B cell (primary cell): ENCODE results near the gene EIF1B. TPM values are rescaled to one million over a fixed set of nuclear protein-coding genes. Genes with fewer than 3 reads are reported as not detected.

Experiments
- ATAC-seq: fragments of 200-7000 bp; cut with Tn5 transposase; one replicate; pipeline ENCODE4 v1.10.0; 2021; ENCODE audit warnings: low read depth, mild to moderate bottlenecking, moderate number of reproducible peaks, moderate library complexity
- CTCF ChIA-PET: fragments of 350-600 bp; sonication (Branson Sonifier 250); formaldehyde crosslinking; loops from one replicate; lab custom pipeline; 2021; ENCODE audit warnings: antibody characterized with exemption, inconsistent platforms; lab: Charles Lee
- POLR2A ChIA-PET: fragments of 350-600 bp; sonication (Branson Sonifier 250); formaldehyde crosslinking; loops from one replicate; lab custom pipeline; 2021; ENCODE audit warnings: antibody characterized with exemption; lab: Charles Lee
- DNase-seq: peaks from one replicate; pipeline ENCODE4 v3.0.0; 2013
- H2AFZ ChIP-seq: 2 replicates; pipeline ENCODE4 v1.6.1; 2012; ENCODE audit warnings: mild to moderate bottlenecking, low read depth, low read length; ENCODE audit not compliant: insufficient read depth, poor library complexity, severe bottlenecking
- H3K27ac ChIP-seq, 2 donors: 1 replicate in 1 of 2; 2 replicates in 1 of 2; pipeline ENCODE4 v1.5.1; 2012 to 2013; ENCODE audit warnings: low read length in 2 of 2, mild to moderate bottlenecking in 2 of 2, moderate library complexity in 1 of 2
- H3K27me3 ChIP-seq, 4 experiments: fragments of 200-600 bp in 1 of 4; sonication (generic) in 1 of 4; replicated peaks in 1 of 4; 1 replicate in 2 of 4; 2 replicates in 2 of 4; pipeline versions ENCODE4 v1.6.1 to v1.7.0; 2013 to 2016; ENCODE audit warnings: low read length in 3 of 4, mild to moderate bottlenecking in 2 of 4, mixed read lengths in 1 of 4, moderate library complexity in 1 of 4; ENCODE audit not compliant: insufficient read depth in 4 of 4, control insufficient read depth in 3 of 4; ENCODE audit errors: control extremely low read depth in 1 of 4
- H3K36me3 ChIP-seq, 2 experiments: replicated peaks in 1 of 2; 1 replicate in 1 of 2; 2 replicates in 1 of 2; pipeline versions ENCODE4 v1.6.1 to v1.7.1; 2013; ENCODE audit warnings: low read length in 1 of 2; ENCODE audit not compliant: insufficient read depth in 2 of 2, control insufficient read depth in 1 of 2; ENCODE audit errors: control extremely low read depth in 1 of 2, extremely low read depth in 1 of 2
- H3K4me1 ChIP-seq, 2 donors: fragments of 200-600 bp in 1 of 2; sonication (generic) in 1 of 2; 1 replicate in 1 of 2; 2 replicates in 1 of 2; pipeline versions ENCODE4 v1.5.1 to v1.6.1; 2013 to 2017; ENCODE audit warnings: low read length in 2 of 2; ENCODE audit not compliant: control insufficient read depth in 2 of 2, insufficient read depth in 2 of 2
- H3K4me2 ChIP-seq: replicated peaks from 2 replicates; pipeline ENCODE3; 2012; ENCODE audit warnings: mild to moderate bottlenecking, low read depth, low read length; ENCODE audit not compliant: poor library complexity, severe bottlenecking
- H3K4me3 ChIP-seq, 5 experiments: fragments of 200-600 bp in 1 of 5; sonication (generic) in 1 of 5; 1 replicate in 3 of 5; 2 replicates in 2 of 5; pipeline versions ENCODE4 v1.5.1 to v1.7.0; 2011 to 2016; ENCODE audit warnings: low read length in 4 of 5, mild to moderate bottlenecking in 4 of 5, low read depth in 2 of 5, control low read depth in 1 of 5, moderate library complexity in 1 of 5; ENCODE audit not compliant: insufficient read depth in 1 of 5; ENCODE audit errors: control extremely low read depth in 1 of 5, extremely low read depth in 1 of 5
- H3K79me2 ChIP-seq: fragments of 200-600 bp; sonication (generic); one replicate; pipeline ENCODE4 v1.6.0; 2016; ENCODE audit warnings: low read length; ENCODE audit not compliant: control insufficient read depth, insufficient read depth
- H3K9ac ChIP-seq: fragments of 200-600 bp; sonication (generic); 2 replicates; pipeline ENCODE4 v1.6.1; 2017; ENCODE audit warnings: mild to moderate bottlenecking, low read length, moderate library complexity
- H3K9me3 ChIP-seq, 3 donors: one replicate each; pipeline versions ENCODE4 v1.6.1 to v1.7.1; 2013; ENCODE audit warnings: low read length in 2 of 3; ENCODE audit not compliant: control insufficient read depth in 2 of 3, insufficient read depth in 1 of 3; ENCODE audit errors: control extremely low read depth in 1 of 3
- H4K20me1 ChIP-seq: 2 replicates; pipeline ENCODE4 v1.6.0; 2012; ENCODE audit warnings: mild to moderate bottlenecking, low read length; ENCODE audit not compliant: insufficient read depth, control insufficient read depth, poor library complexity, severe bottlenecking
- H3K27ac Mint-ChIP-seq: one replicate; pipeline ENCODE4 v1.8.0; 2021; ENCODE audit warnings: mixed read lengths
- H3K27me3 Mint-ChIP-seq: one replicate; pipeline ENCODE4 v1.8.0; 2021; ENCODE audit warnings: mixed read lengths
- H3K4me1 Mint-ChIP-seq: one replicate; pipeline ENCODE4 v1.8.0; 2021; ENCODE audit warnings: mixed read lengths
- H3K4me3 Mint-ChIP-seq: one replicate; pipeline ENCODE4 v1.8.0; 2021; ENCODE audit warnings: mixed read lengths
- H3K9me3 Mint-ChIP-seq: one replicate; pipeline ENCODE4 v1.8.0; 2022; ENCODE audit warnings: mixed read lengths; ENCODE audit not compliant: insufficient read depth
- CTCF ChIP-seq: fragments of 200-600 bp; IDR thresholded peaks from one replicate; pipeline ENCODE4 v1.8.0; 2022; ENCODE audit warnings: antibody characterized with exemption, mild to moderate bottlenecking
- EZH2 ChIP-seq: IDR thresholded peaks from 2 replicates; pipeline ENCODE4 v1.6.1; 2012; ENCODE audit warnings: borderline replicate concordance, low read depth, mild to moderate bottlenecking, moderate library complexity, low read length; ENCODE audit not compliant: insufficient read depth, poor library complexity, severe bottlenecking
- WGBS: methylation state at CpG from one replicate; pipeline ENCODE4 v1.1.5; 2013; ENCODE audit warnings: missing lambda C conversion rate; ENCODE audit not compliant: insufficient coverage; 5-methylcytosine and 5-hydroxymethylcytosine counted together
- intact Hi-C: fragments of 100-400 bp; cut with micrococcal nuclease; formaldehyde crosslinking; loops from one replicate; pipeline ENCODE4 v1.10.0; 2022
- polyA plus RNA-seq: library from polyadenylated mRNA; depleted of rRNA; stranded (reverse); fragments of >200 nt; gene quantifications from 2 replicates; pipeline ENCODE4 v1.2.3, GENCODE V29; 2012
- total RNA-seq, 2 donors: library from RNA; stranded (reverse); fragments of 120-200 nt in 1 of 2; gene quantifications; 1 replicate in 1 of 2; 2 replicates in 1 of 2; pipeline versions ENCODE4 v1.2.3 to v1.2.4, GENCODE V29; 2013 to 2022

The EIF1B gene
- total and polyA plus RNA-seq, 2 donors (not counting 1 experiment from before 2014, with no cell fraction given) = 76.7 to 78.1 TPM

DNA sequence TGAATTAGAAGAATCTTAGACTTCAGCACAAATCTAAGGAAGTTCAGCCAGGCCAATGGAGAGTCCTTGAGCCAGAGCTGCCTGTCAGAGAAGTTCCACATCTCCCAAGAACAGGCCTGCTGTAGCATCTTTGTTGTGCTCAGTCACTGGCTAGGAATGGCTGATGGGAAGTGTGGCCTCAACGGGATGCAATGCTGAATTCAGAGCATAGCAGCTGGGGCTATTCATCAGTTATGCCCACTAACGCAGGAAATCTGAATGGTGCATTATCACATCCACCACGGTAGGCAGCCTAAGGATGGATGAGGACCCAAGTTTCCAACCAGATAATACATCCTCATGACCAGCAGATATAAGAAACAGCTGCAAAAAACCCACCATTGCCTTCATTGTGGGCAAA, 3.2 kb upstream of the EIF1B start:
- POLR2A ChIA-PET = no interaction called here
- no peak overlapping the region for H3K27ac Mint-ChIP-seq

GRCh38 chr3:40307176-40307575, 2.3 kb upstream of the EIF1B start:
- Mint-ChIP-seq H3K4me3 (no peak overlapping the region), H3K4me1 (peaks cover 27% of the 10 kb centered on the region), H3K27ac (no peak overlapping the region), H3K27me3 (no peaks in the 10 kb centered on the region), H3K9me3 (no peaks in the 10 kb centered on the region)
- Histone ChIP-seq H3K27me3 (no peaks in the 10 kb centered on the region), H3K4me1 (peaks cover 15 to 20% of the 10 kb centered on the region in 2 donors), H3K9ac (no peak overlapping the region), H3K79me2 (peaks cover 29% of the 10 kb centered on the region), H3K4me2 (no peak overlapping the region), H2AFZ (no peak overlapping the region), H3K36me3 (peaks cover 6 to 12% of the 10 kb centered on the region in 2 experiments), H3K4me3 (no peak overlapping the region), H3K27ac (no peak overlapping the region), H4K20me1 (no peaks in the 10 kb centered on the region), H3K9me3 (no peaks in the 10 kb centered on the region)
- ATAC-seq (no peak), DNase-seq (no peak)
- intact Hi-C loops = no loop called here
- no CpG with 5 or more reads among the region's 1 CpG for WGBS
- CTCF ChIA-PET = interaction anchor here (0.5 to 3.6 kb wide), 5 partner anchors 10 to 1707 kb away, joined by 3 to 26 read pairs (median 3); no protein-coding TSS in a partner anchor
- TF ChIP-seq EZH2 (no peak), CTCF (no peak)
- POLR2A ChIA-PET = no interaction called here

More for the DNA sequence above, 3.2 kb upstream of the EIF1B start:
- TF ChIP-seq EZH2 = no peak
- no peak for TF ChIP-seq CTCF
- no peaks in the 10 kb centered on the region for H3K27me3 Mint-ChIP-seq
- no peak for DNase-seq
- Histone ChIP-seq H3K79me2 (peaks cover 27% of the 10 kb centered on the region), H4K20me1 (no peaks in the 10 kb centered on the region), H3K4me2 (no peak overlapping the region), H2AFZ (no peak overlapping the region), H3K9ac (no peak overlapping the region), H3K4me1 (peaks cover 15 to 16% of the 10 kb centered on the region in 2 donors), H3K36me3 (peaks cover under 1 to 3% of the 10 kb centered on the region in 2 experiments), H3K4me3 (no peak overlapping the region), H3K27ac (no peak overlapping the region), H3K9me3 (no peaks in the 10 kb centered on the region), H3K27me3 (no peaks in the 10 kb centered on the region)
- no peaks in the 10 kb centered on the region for H3K9me3 Mint-ChIP-seq
- peaks cover 21% of the 10 kb centered on the region for H3K4me1 Mint-ChIP-seq
- ATAC-seq = no peak
- CTCF ChIA-PET = interaction anchor here (1.2 to 3.6 kb wide), 3 partner anchors 11 to 115 kb away, joined by 3 to 26 read pairs (median 6); no protein-coding TSS in a partner anchor
- no peak overlapping the region for H3K4me3 Mint-ChIP-seq
- intact Hi-C loops = no loop called here
- WGBS = 100% methylated on average over 3 of the region's 3 CpGs
